GM23338 (cell line): ENCODE results near the gene ENOX1. TPM values are rescaled to one million over a fixed set of nuclear protein-coding genes. Genes with fewer than 3 reads are reported as not detected.
"Not testable (repeated sequence)": the region's sequence is repeated elsewhere in the genome, so short reads cannot be mapped to it uniquely, and the experiment has no call there.

Experiments used
- ATAC-seq: fragments of 200-7000 bp; cut with Tn5 transposase; 3 replicates; pipeline ENCODE4 v1.9.1; 2020
- DNase-seq: peaks from one replicate; pipeline ENCODE4 v3.0.0-alpha.2; 2015; ENCODE audit warnings: low spot score
- H2AFZ ChIP-seq: fragments of 200-600 bp; sonication (generic); 2 replicates; pipeline ENCODE4 v1.8.0; 2016; ENCODE audit warnings: antibody characterized with exemption, mild to moderate bottlenecking, moderate library complexity
- H3F3A ChIP-seq: fragments of 200-600 bp; sonication (generic); replicated peaks from 2 replicates; pipeline ENCODE4 v1.8.0; 2017; ENCODE audit warnings: antibody characterized with exemption, mixed run types, low read depth
- H3K27ac ChIP-seq: fragments of 200-600 bp; sonication (generic); 2 replicates; pipeline ENCODE4 v1.6.1; 2016; ENCODE audit warnings: low read depth
- H3K27me3 ChIP-seq: fragments of 200-600 bp; sonication (generic); 2 replicates; pipeline ENCODE4 v1.8.0; 2016; ENCODE audit warnings: mild to moderate bottlenecking, mixed run types, moderate library complexity; ENCODE audit not compliant: insufficient read depth
- H3K36me3 ChIP-seq: fragments of 200-600 bp; sonication (generic); 2 replicates; pipeline ENCODE4 v1.8.0; 2016; ENCODE audit warnings: mild to moderate bottlenecking; ENCODE audit not compliant: insufficient read depth
- H3K4me1 ChIP-seq: fragments of 200-600 bp; sonication (generic); 2 replicates; pipeline ENCODE4 v1.8.0; 2016; ENCODE audit warnings: mild to moderate bottlenecking, moderate library complexity; ENCODE audit not compliant: insufficient read depth
- H3K4me2 ChIP-seq: fragments of 200-600 bp; sonication (generic); 2 replicates; pipeline ENCODE4 v1.7.1; 2017; ENCODE audit warnings: mixed run types
- H3K4me3 ChIP-seq: fragments of 200-600 bp; sonication (generic); 2 replicates; pipeline ENCODE4 v1.6.1; 2016; ENCODE audit warnings: mixed run types
- H3K79me2 ChIP-seq: fragments of 200-600 bp; sonication (generic); replicated peaks from 2 replicates; pipeline ENCODE4 v1.8.0; 2017; ENCODE audit warnings: mild to moderate bottlenecking; ENCODE audit not compliant: insufficient read depth
- H3K9me2 ChIP-seq: fragments of 200-600 bp; sonication (generic); 2 replicates; pipeline ENCODE4 v1.8.0; 2017; ENCODE audit not compliant: insufficient read depth
- H4K20me1 ChIP-seq: fragments of 200-600 bp; sonication (generic); replicated peaks from 2 replicates; pipeline ENCODE4 v1.8.0; 2017; ENCODE audit warnings: mild to moderate bottlenecking; ENCODE audit not compliant: insufficient read depth
- H3K27ac Mint-ChIP-seq: 2 replicates; pipeline ENCODE4 v1.8.0; 2020; ENCODE audit warnings: inconsistent platforms, mild to moderate bottlenecking, moderate library complexity, mixed read lengths
- H3K27me3 Mint-ChIP-seq: 3 replicates; pipeline ENCODE4 v1.8.0; 2022; ENCODE audit warnings: low read depth, mild to moderate bottlenecking, moderate library complexity, mixed read lengths, inconsistent platforms; ENCODE audit not compliant: insufficient read depth, poor library complexity
- H3K36me3 Mint-ChIP-seq: 3 replicates; pipeline ENCODE4 v1.8.0; 2021; ENCODE audit warnings: low read depth, mild to moderate bottlenecking, inconsistent platforms, moderate library complexity, mixed read lengths
- H3K4me1 Mint-ChIP-seq: 3 replicates; pipeline ENCODE4 v1.8.0; 2020; ENCODE audit warnings: mild to moderate bottlenecking, inconsistent platforms, mixed read lengths
- H3K4me3 Mint-ChIP-seq: 3 replicates; pipeline ENCODE4 v1.8.0; 2021; ENCODE audit warnings: moderate library complexity, mild to moderate bottlenecking, inconsistent platforms, mixed read lengths
- H3K9me3 Mint-ChIP-seq: 3 replicates; pipeline ENCODE4 v1.8.0; 2020; ENCODE audit warnings: moderate library complexity, mild to moderate bottlenecking, inconsistent platforms, mixed read lengths
- CREB1 ChIP-seq: fragments of 250-450 bp; sonication (Bioruptor Pico); IDR thresholded peaks from 2 replicates; pipeline ENCODE4 v1.5.0; 2020; ENCODE audit warnings: low read depth, mild to moderate bottlenecking, moderate library complexity
- CTCF ChIP-seq, 2 experiments: fragments of 200-600 bp in 1 of 2; sonication (generic) in 1 of 2; conservative IDR thresholded peaks; 2 replicates each; pipeline versions ENCODE4 v1.5.1 to v1.6.1; 2016 to 2017; ENCODE audit warnings: antibody characterized with exemption in 2 of 2, low read depth in 2 of 2, mild to moderate bottlenecking in 2 of 2, moderate library complexity in 1 of 2
- EZH2 ChIP-seq: fragments of 200-600 bp; sonication (generic); IDR thresholded peaks from one replicate; pipeline ENCODE4 v1.8.0; 2017; ENCODE audit warnings: antibody characterized with exemption, mild to moderate bottlenecking, low read depth; ENCODE audit not compliant: unreplicated experiment
- EZH2phosphoT487 ChIP-seq: fragments of 200-600 bp; sonication (generic); IDR thresholded peaks from one replicate; pipeline ENCODE4 v1.8.1; 2018; ENCODE audit warnings: antibody characterized with exemption; ENCODE audit not compliant: unreplicated experiment
- POLR2AphosphoS5 ChIP-seq: IDR thresholded peaks from 2 replicates; pipeline ENCODE4 v1.6.1; 2016; ENCODE audit warnings: antibody characterized with exemption, low read depth
- ZNF114 ChIP-seq: fragments of 250-450 bp; sonication (Bioruptor Pico); IDR thresholded peaks from 2 replicates; pipeline ENCODE4 v1.5.0; 2020; ENCODE audit warnings: mild to moderate bottlenecking, moderate library complexity
- ZNF331 ChIP-seq: fragments of 250-450 bp; sonication (Bioruptor Pico); IDR thresholded peaks from 2 replicates; pipeline ENCODE4 v1.5.0; 2020; ENCODE audit warnings: low read depth, mild to moderate bottlenecking, moderate library complexity
- ZNF462 ChIP-seq: fragments of 250-450 bp; sonication (Bioruptor Pico); IDR thresholded peaks from 2 replicates; pipeline ENCODE4 v1.5.0; 2020; ENCODE audit warnings: mild to moderate bottlenecking, moderate library complexity
- polyA plus RNA-seq: library from polyadenylated mRNA; unstranded; fragments of >200 nt; fragmentation: Nextera tagmentation; extraction: Ambion mirVana; gene quantifications from 2 replicates; pipeline ENCODE4 v1.2.1, GENCODE V29; 2016
- total RNA-seq: library from RNA; depleted of rRNA; stranded (reverse); fragments of >200 nt; shearing (Covaris generic); gene quantifications from 2 replicates; pipeline ENCODE4 v1.2.3, GENCODE V29; 2014
- TF ChIP-seq, protein P1 (sequence below): IDR thresholded peaks from 2 replicates; pipeline ENCODE4 v1.6.1; 2016; ENCODE audit warnings: antibody characterized with exemption
- TF ChIP-seq, protein P2 (sequence below): IDR thresholded peaks from one replicate; pipeline ENCODE4 v1.6.1; 2018; ENCODE audit warnings: antibody characterized with exemption; ENCODE audit not compliant: unreplicated experiment

ENOX1 gene
- total and polyA plus RNA-seq, 2 experiments from 2014 or later, result 0.66 to 0.81 TPM

DNA sequence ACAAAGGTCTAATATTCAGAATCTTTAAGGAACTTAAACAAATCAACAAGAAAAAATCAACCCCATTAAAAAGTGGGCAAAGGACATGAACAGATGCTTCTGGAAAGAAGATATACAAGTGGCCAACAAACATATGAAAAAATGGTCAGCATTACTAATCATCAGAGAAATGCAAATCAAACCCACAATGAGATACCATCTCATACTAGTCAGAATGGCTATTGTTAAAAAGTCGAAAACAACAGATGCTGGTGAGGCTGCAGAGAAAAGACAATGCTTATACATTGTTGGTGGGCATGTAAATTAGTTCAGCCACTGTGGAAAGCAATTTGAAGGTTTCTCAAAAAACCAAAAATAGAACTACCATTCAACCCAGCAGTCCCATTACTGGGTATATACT, 37.9 kb upstream of the ENOX1 start:
- not testable (repeated sequence) for H3K4me1 ChIP-seq, ATAC-seq
- peaks cover 12% of the 10 kb centered on the region; the same call in 1 of the 2 replicates for H3K9me2 ChIP-seq

GRCh38 chr13:43822969-43823368, 36.2 kb upstream of the ENOX1 start:
- no peaks in the 10 kb centered on the region for H3K4me1 ChIP-seq
- H3K36me3 ChIP-seq, result no peaks in the 10 kb centered on the region

More for the DNA sequence above, 37.9 kb upstream of the ENOX1 start:
- H3F3A ChIP-seq, H2AFZ ChIP-seq, H3K36me3 Mint-ChIP-seq, H3K4me2 ChIP-seq, H3K27ac Mint-ChIP-seq, DNase-seq, H4K20me1 ChIP-seq, H3K27me3 ChIP-seq, H3K4me1 Mint-ChIP-seq, H3K4me3 ChIP-seq, H3K27me3 Mint-ChIP-seq, H3K9me3 Mint-ChIP-seq, H3K4me3 Mint-ChIP-seq, H3K79me2 ChIP-seq, H3K36me3 ChIP-seq, H3K27ac ChIP-seq: not testable (repeated sequence)

More at GRCh38 chr13:43822969-43823368, 36.2 kb upstream of the ENOX1 start:
- Mint-ChIP-seq H3K9me3 (peaks cover 8% of the 10 kb centered on the region; the same call in 1 of the 3 replicates), H3K4me1 (no peaks in the 10 kb centered on the region), H3K4me3 (no peak overlapping the region), H3K27ac (no peak overlapping the region), H3K36me3 (0 out of 3 replicates have a peak, but pooled peaks cover 3% of the 10 kb centered on the region), H3K27me3 (no peaks in the 10 kb centered on the region)
- DNase-seq (no peak), ATAC-seq (no peak)
- TF ChIP-seq CTCF (conservative IDR thresholded peaks at IDR 0.05; ENCODE audit: low read depth in 2 of 2) (no peak), EZH2phosphoT487 (no peak), ZNF462 (CRISPR knock-in tag) (no peak), EZH2 (no peak), ZNF331 (no peak), POLR2AphosphoS5 (no peak), ZNF114 (CRISPR knock-in tag) (no peak), CREB1 (CRISPR knock-in tag) (no peak)
- TF ChIP-seq, protein P1, sequence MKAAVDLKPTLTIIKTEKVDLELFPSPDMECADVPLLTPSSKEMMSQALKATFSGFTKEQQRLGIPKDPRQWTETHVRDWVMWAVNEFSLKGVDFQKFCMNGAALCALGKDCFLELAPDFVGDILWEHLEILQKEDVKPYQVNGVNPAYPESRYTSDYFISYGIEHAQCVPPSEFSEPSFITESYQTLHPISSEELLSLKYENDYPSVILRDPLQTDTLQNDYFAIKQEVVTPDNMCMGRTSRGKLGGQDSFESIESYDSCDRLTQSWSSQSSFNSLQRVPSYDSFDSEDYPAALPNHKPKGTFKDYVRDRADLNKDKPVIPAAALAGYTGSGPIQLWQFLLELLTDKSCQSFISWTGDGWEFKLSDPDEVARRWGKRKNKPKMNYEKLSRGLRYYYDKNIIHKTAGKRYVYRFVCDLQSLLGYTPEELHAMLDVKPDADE, result no peak
- TF ChIP-seq, protein P2, sequence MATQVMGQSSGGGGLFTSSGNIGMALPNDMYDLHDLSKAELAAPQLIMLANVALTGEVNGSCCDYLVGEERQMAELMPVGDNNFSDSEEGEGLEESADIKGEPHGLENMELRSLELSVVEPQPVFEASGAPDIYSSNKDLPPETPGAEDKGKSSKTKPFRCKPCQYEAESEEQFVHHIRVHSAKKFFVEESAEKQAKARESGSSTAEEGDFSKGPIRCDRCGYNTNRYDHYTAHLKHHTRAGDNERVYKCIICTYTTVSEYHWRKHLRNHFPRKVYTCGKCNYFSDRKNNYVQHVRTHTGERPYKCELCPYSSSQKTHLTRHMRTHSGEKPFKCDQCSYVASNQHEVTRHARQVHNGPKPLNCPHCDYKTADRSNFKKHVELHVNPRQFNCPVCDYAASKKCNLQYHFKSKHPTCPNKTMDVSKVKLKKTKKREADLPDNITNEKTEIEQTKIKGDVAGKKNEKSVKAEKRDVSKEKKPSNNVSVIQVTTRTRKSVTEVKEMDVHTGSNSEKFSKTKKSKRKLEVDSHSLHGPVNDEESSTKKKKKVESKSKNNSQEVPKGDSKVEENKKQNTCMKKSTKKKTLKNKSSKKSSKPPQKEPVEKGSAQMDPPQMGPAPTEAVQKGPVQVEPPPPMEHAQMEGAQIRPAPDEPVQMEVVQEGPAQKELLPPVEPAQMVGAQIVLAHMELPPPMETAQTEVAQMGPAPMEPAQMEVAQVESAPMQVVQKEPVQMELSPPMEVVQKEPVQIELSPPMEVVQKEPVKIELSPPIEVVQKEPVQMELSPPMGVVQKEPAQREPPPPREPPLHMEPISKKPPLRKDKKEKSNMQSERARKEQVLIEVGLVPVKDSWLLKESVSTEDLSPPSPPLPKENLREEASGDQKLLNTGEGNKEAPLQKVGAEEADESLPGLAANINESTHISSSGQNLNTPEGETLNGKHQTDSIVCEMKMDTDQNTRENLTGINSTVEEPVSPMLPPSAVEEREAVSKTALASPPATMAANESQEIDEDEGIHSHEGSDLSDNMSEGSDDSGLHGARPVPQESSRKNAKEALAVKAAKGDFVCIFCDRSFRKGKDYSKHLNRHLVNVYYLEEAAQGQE, result no peak
- Histone ChIP-seq H3K79me2 (no peaks in the 10 kb centered on the region), H3K9me2 (peaks cover 12% of the 10 kb centered on the region; the same call in 1 of the 2 replicates), H2AFZ (no peak overlapping the region), H3K4me2 (no peak overlapping the region), H3F3A (no peaks in the 10 kb centered on the region), H3K4me3 (no peak overlapping the region), H3K27ac (no peak overlapping the region), H4K20me1 (no peaks in the 10 kb centered on the region), H3K27me3 (no peaks in the 10 kb centered on the region)
